Gastroesophageal sphincter (tissue), 3 donors: ENCODE data around the gene ZFX.

Source experiments
- POLR2AphosphoS5 ChIP-seq: sonication (generic); formaldehyde crosslinking; IDR thresholded peaks from one replicate; pipeline ENCODE4 v1.6.1; 2017; ENCODE audit warnings: antibody characterized with exemption
- TF ChIP-seq, protein P1 (sequence below), 4 experiments: fragments of 200-600 bp in 2 of 4; fragments of 450-650 bp in 2 of 4; sonication (generic) in 1 of 4; IDR thresholded peaks; one replicate each; pipeline ENCODE4 v1.5.1; 2017 to 2019; ENCODE audit warnings: antibody characterized with exemption in 4 of 4, mild to moderate bottlenecking in 2 of 4, moderate library complexity in 2 of 4

- TF ChIP-seq POLR2AphosphoS5, result no peak
- TF ChIP-seq, protein P1, sequence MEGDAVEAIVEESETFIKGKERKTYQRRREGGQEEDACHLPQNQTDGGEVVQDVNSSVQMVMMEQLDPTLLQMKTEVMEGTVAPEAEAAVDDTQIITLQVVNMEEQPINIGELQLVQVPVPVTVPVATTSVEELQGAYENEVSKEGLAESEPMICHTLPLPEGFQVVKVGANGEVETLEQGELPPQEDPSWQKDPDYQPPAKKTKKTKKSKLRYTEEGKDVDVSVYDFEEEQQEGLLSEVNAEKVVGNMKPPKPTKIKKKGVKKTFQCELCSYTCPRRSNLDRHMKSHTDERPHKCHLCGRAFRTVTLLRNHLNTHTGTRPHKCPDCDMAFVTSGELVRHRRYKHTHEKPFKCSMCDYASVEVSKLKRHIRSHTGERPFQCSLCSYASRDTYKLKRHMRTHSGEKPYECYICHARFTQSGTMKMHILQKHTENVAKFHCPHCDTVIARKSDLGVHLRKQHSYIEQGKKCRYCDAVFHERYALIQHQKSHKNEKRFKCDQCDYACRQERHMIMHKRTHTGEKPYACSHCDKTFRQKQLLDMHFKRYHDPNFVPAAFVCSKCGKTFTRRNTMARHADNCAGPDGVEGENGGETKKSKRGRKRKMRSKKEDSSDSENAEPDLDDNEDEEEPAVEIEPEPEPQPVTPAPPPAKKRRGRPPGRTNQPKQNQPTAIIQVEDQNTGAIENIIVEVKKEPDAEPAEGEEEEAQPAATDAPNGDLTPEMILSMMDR (IDR thresholded peaks at IDR 0.05), result no peak
Observed at GRCh38 chrX:24100713-24101112, 48.8 kb upstream of the ZFX start.
